ENCODE data around the gene ABCG8.

DNA sequence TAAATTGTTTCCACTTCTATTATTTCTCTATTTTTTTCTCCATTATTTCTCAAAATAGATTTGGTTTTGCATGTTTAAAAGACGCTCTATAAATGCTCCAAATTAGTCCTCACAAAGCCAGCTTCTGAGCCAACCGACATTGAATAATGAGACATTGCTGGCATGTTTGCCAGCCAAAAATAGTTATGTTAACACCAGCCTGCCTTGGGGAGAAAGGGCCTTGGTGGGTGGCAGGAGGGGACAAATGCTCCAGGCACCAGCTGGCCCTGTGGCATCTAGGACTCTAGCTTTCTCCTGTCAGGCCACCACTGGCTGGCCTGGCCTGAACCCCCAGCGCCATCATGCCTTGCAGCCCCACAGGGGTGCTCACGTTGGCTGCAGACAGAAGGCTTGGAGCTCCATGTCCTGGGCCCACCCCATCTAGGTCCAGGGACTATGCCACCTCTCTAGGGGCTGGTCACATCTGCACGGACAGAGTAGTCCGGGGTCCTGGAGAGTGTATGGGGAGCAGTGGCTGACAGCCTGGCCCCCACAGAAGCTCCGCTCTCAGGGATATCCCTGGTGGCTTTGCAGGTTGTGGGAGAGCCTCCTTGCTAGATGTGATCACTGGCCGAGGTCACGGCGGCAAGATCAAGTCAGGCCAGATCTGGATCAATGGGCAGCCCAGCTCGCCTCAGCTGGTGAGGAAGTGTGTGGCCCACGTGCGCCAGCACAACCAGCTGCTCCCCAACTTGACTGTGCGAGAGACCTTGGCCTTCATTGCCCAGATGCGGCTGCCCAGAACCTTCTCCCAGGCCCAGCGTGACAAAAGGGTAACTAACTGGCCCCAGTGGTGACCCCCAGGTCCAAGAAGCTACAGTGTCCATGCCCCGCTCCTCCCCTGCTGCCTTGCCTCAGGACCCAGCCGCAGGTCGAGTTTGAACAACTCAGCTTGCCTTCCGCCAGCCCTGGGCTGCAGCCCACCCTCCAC is 12.5 kb downstream of the ABCG8 start:
- TF ChIP-seq POLR2A (IDR thresholded peaks at IDR 0.05): no peak
- TF ChIP-seq, protein P1, sequence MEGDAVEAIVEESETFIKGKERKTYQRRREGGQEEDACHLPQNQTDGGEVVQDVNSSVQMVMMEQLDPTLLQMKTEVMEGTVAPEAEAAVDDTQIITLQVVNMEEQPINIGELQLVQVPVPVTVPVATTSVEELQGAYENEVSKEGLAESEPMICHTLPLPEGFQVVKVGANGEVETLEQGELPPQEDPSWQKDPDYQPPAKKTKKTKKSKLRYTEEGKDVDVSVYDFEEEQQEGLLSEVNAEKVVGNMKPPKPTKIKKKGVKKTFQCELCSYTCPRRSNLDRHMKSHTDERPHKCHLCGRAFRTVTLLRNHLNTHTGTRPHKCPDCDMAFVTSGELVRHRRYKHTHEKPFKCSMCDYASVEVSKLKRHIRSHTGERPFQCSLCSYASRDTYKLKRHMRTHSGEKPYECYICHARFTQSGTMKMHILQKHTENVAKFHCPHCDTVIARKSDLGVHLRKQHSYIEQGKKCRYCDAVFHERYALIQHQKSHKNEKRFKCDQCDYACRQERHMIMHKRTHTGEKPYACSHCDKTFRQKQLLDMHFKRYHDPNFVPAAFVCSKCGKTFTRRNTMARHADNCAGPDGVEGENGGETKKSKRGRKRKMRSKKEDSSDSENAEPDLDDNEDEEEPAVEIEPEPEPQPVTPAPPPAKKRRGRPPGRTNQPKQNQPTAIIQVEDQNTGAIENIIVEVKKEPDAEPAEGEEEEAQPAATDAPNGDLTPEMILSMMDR (IDR thresholded peaks at IDR 0.05): no peak
